B cell (primary cell): ENCODE data around the gene SETBP1. TPM values are rescaled to one million over a fixed set of nuclear protein-coding genes. Genes with fewer than 3 reads are reported as not detected.
A peak's percentile ranks its signal among the peaks of the same experiment; 100 is the strongest.

Source experiments
- ATAC-seq: fragments of 200-7000 bp; cut with Tn5 transposase; one replicate; pipeline ENCODE4 v1.10.0; 2021; ENCODE audit warnings: low read depth, mild to moderate bottlenecking, moderate number of reproducible peaks, moderate library complexity
- CTCF ChIA-PET: fragments of 350-600 bp; sonication (Branson Sonifier 250); formaldehyde crosslinking; loops from one replicate; lab custom pipeline; 2021; ENCODE audit warnings: antibody characterized with exemption, inconsistent platforms; lab: Charles Lee
- POLR2A ChIA-PET: fragments of 350-600 bp; sonication (Branson Sonifier 250); formaldehyde crosslinking; loops from one replicate; lab custom pipeline; 2021; ENCODE audit warnings: antibody characterized with exemption; lab: Charles Lee
- DNase-seq: peaks from one replicate; pipeline ENCODE4 v3.0.0; 2013
- H2AFZ ChIP-seq: 2 replicates; pipeline ENCODE4 v1.6.1; 2012; ENCODE audit warnings: mild to moderate bottlenecking, low read depth, low read length; ENCODE audit not compliant: insufficient read depth, poor library complexity, severe bottlenecking
- H3K27ac ChIP-seq, 2 donors: 1 replicate in 1 of 2; 2 replicates in 1 of 2; pipeline ENCODE4 v1.5.1; 2012 to 2013; ENCODE audit warnings: low read length in 2 of 2, mild to moderate bottlenecking in 2 of 2, moderate library complexity in 1 of 2
- H3K27me3 ChIP-seq, 4 experiments: fragments of 200-600 bp in 1 of 4; sonication (generic) in 1 of 4; replicated peaks in 1 of 4; 1 replicate in 2 of 4; 2 replicates in 2 of 4; pipeline versions ENCODE4 v1.6.1 to v1.7.0; 2013 to 2016; ENCODE audit warnings: low read length in 3 of 4, mild to moderate bottlenecking in 2 of 4, mixed read lengths in 1 of 4, moderate library complexity in 1 of 4; ENCODE audit not compliant: insufficient read depth in 4 of 4, control insufficient read depth in 3 of 4; ENCODE audit errors: control extremely low read depth in 1 of 4
- H3K36me3 ChIP-seq, 2 experiments: replicated peaks in 1 of 2; 1 replicate in 1 of 2; 2 replicates in 1 of 2; pipeline versions ENCODE4 v1.6.1 to v1.7.1; 2013; ENCODE audit warnings: low read length in 1 of 2; ENCODE audit not compliant: insufficient read depth in 2 of 2, control insufficient read depth in 1 of 2; ENCODE audit errors: control extremely low read depth in 1 of 2, extremely low read depth in 1 of 2
- H3K4me1 ChIP-seq, 2 donors: fragments of 200-600 bp in 1 of 2; sonication (generic) in 1 of 2; 1 replicate in 1 of 2; 2 replicates in 1 of 2; pipeline versions ENCODE4 v1.5.1 to v1.6.1; 2013 to 2017; ENCODE audit warnings: low read length in 2 of 2; ENCODE audit not compliant: control insufficient read depth in 2 of 2, insufficient read depth in 2 of 2
- H3K4me2 ChIP-seq: replicated peaks from 2 replicates; pipeline ENCODE3; 2012; ENCODE audit warnings: mild to moderate bottlenecking, low read depth, low read length; ENCODE audit not compliant: poor library complexity, severe bottlenecking
- H3K4me3 ChIP-seq, 5 experiments: fragments of 200-600 bp in 1 of 5; sonication (generic) in 1 of 5; 1 replicate in 3 of 5; 2 replicates in 2 of 5; pipeline versions ENCODE4 v1.5.1 to v1.7.0; 2011 to 2016; ENCODE audit warnings: low read length in 4 of 5, mild to moderate bottlenecking in 4 of 5, low read depth in 2 of 5, control low read depth in 1 of 5, moderate library complexity in 1 of 5; ENCODE audit not compliant: insufficient read depth in 1 of 5; ENCODE audit errors: control extremely low read depth in 1 of 5, extremely low read depth in 1 of 5
- H3K79me2 ChIP-seq: fragments of 200-600 bp; sonication (generic); one replicate; pipeline ENCODE4 v1.6.0; 2016; ENCODE audit warnings: low read length; ENCODE audit not compliant: control insufficient read depth, insufficient read depth
- H3K9ac ChIP-seq: fragments of 200-600 bp; sonication (generic); 2 replicates; pipeline ENCODE4 v1.6.1; 2017; ENCODE audit warnings: mild to moderate bottlenecking, low read length, moderate library complexity
- H3K9me3 ChIP-seq, 3 donors: one replicate each; pipeline versions ENCODE4 v1.6.1 to v1.7.1; 2013; ENCODE audit warnings: low read length in 2 of 3; ENCODE audit not compliant: control insufficient read depth in 2 of 3, insufficient read depth in 1 of 3; ENCODE audit errors: control extremely low read depth in 1 of 3
- H4K20me1 ChIP-seq: 2 replicates; pipeline ENCODE4 v1.6.0; 2012; ENCODE audit warnings: mild to moderate bottlenecking, low read length; ENCODE audit not compliant: insufficient read depth, control insufficient read depth, poor library complexity, severe bottlenecking
- H3K27ac Mint-ChIP-seq: one replicate; pipeline ENCODE4 v1.8.0; 2021; ENCODE audit warnings: mixed read lengths
- H3K27me3 Mint-ChIP-seq: one replicate; pipeline ENCODE4 v1.8.0; 2021; ENCODE audit warnings: mixed read lengths
- H3K4me1 Mint-ChIP-seq: one replicate; pipeline ENCODE4 v1.8.0; 2021; ENCODE audit warnings: mixed read lengths
- H3K4me3 Mint-ChIP-seq: one replicate; pipeline ENCODE4 v1.8.0; 2021; ENCODE audit warnings: mixed read lengths
- H3K9me3 Mint-ChIP-seq: one replicate; pipeline ENCODE4 v1.8.0; 2022; ENCODE audit warnings: mixed read lengths; ENCODE audit not compliant: insufficient read depth
- EZH2 ChIP-seq: IDR thresholded peaks from 2 replicates; pipeline ENCODE4 v1.6.1; 2012; ENCODE audit warnings: borderline replicate concordance, low read depth, mild to moderate bottlenecking, moderate library complexity, low read length; ENCODE audit not compliant: insufficient read depth, poor library complexity, severe bottlenecking
- WGBS: methylation state at CpG from one replicate; pipeline ENCODE4 v1.1.5; 2013; ENCODE audit warnings: missing lambda C conversion rate; ENCODE audit not compliant: insufficient coverage; 5-methylcytosine and 5-hydroxymethylcytosine counted together
- intact Hi-C: fragments of 100-400 bp; cut with micrococcal nuclease; formaldehyde crosslinking; loops from one replicate; pipeline ENCODE4 v1.10.0; 2022
- polyA plus RNA-seq: library from polyadenylated mRNA; depleted of rRNA; stranded (reverse); fragments of >200 nt; gene quantifications from 2 replicates; pipeline ENCODE4 v1.2.3, GENCODE V29; 2012
- total RNA-seq, 2 donors: library from RNA; stranded (reverse); fragments of 120-200 nt in 1 of 2; gene quantifications; 1 replicate in 1 of 2; 2 replicates in 1 of 2; pipeline versions ENCODE4 v1.2.3 to v1.2.4, GENCODE V29; 2013 to 2022
- TF ChIP-seq, protein P1 (sequence below): fragments of 200-600 bp; IDR thresholded peaks from one replicate; pipeline ENCODE4 v1.8.0; 2022; ENCODE audit warnings: antibody characterized with exemption, mild to moderate bottlenecking

The SETBP1 gene
- total and polyA plus RNA-seq, 2 donors (not counting 1 experiment from before 2014, with no cell fraction given): 15.1 to 129 TPM

DNA sequence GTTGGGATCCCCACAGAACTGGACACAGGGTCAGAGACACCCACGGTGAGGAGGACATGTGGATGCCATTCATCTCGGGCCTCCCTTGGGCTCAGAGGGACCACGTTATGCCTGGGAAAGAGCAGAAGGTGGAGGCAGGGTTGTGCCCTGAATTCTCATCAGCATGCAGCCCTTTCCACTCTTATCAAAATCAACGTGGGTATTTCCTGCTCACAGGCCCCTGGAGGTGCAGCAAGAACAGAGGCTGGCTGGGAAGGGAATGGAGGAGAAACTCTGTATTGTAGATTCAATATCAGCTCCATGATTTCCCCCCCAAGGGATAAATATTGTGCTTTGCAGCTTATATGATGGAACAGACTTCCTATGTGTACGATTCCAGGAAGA, 90.9 kb downstream of the SETBP1 start:
- Histone ChIP-seq H3K27me3 (no peaks in the 10 kb centered on the region), H3K79me2 (peaks cover 100% of the 10 kb centered on the region), H3K27ac (no peak overlapping the region), H3K9me3 (no peaks in the 10 kb centered on the region), H3K9ac (no peak overlapping the region), H3K36me3 (peaks cover 0 to 4% of the 10 kb centered on the region in 2 experiments), H4K20me1 (no peaks in the 10 kb centered on the region), H3K4me2 (peak overlapping the region; percentile 32), H3K4me1 (peaks cover 62 to 67% of the 10 kb centered on the region in 2 donors), H2AFZ (no peak overlapping the region), H3K4me3 (no peak overlapping the region)
- CTCF ChIA-PET: interaction anchor here (1.7 kb wide), 1 partner anchor 12 kb away, joined by 4 read pairs; no protein-coding TSS in a partner anchor
- peak overlapping the region; percentile 70 for H3K27ac Mint-ChIP-seq
- 78% methylated on average over 1 of the region's 5 CpGs for WGBS
- intact Hi-C loops: no loop called here
- no peak for TF ChIP-seq EZH2
- TF ChIP-seq, protein P1, sequence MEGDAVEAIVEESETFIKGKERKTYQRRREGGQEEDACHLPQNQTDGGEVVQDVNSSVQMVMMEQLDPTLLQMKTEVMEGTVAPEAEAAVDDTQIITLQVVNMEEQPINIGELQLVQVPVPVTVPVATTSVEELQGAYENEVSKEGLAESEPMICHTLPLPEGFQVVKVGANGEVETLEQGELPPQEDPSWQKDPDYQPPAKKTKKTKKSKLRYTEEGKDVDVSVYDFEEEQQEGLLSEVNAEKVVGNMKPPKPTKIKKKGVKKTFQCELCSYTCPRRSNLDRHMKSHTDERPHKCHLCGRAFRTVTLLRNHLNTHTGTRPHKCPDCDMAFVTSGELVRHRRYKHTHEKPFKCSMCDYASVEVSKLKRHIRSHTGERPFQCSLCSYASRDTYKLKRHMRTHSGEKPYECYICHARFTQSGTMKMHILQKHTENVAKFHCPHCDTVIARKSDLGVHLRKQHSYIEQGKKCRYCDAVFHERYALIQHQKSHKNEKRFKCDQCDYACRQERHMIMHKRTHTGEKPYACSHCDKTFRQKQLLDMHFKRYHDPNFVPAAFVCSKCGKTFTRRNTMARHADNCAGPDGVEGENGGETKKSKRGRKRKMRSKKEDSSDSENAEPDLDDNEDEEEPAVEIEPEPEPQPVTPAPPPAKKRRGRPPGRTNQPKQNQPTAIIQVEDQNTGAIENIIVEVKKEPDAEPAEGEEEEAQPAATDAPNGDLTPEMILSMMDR: no peak
- no peaks in the 10 kb centered on the region for H3K27me3 Mint-ChIP-seq
- peaks cover 88% of the 10 kb centered on the region for H3K4me1 Mint-ChIP-seq
- ATAC-seq (no peak), DNase-seq (no peak)
- peak overlapping the region; percentile 33 for H3K4me3 Mint-ChIP-seq
- POLR2A ChIA-PET: interaction anchor here (0.5 to 1.5 kb wide), 2 partner anchors 12 to 62 kb away, joined by 3 to 6 read pairs; no protein-coding TSS in a partner anchor
- H3K9me3 Mint-ChIP-seq: no peaks in the 10 kb centered on the region
